ENCODE results near the gene CD33.

The CD33 gene

DNA sequence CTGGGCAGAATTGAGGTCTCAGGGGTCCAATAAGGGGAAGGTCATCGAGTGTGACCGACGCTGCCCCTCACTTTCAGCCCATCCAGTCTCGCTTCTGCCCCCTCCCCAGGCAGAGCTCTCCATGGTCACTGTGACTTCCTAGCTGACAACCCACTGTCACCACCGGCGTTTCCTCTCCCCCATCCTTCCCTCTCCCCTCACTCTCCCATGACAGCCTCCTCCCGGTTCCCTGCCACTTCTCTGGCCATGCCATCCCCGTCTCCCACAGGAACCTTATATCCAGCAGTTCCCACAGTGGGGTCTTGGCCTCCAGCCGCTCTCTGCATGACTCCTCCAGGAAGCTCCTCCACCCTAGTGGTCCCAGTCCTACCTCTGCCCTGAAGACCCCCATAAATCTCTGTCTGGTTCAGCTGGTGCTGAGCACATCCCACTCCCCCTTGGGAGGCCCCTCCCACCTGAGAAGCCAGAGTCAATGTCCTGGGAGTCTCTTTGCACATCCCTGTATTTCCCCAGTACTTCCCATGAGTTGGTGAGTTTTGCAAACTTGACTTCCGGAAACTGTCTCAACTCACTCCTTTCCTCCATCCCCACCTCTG, 24.7 kb upstream of the CD33 start:
- H3K27me3 ChIP-seq (ENCODE audit: insufficient read depth, low read length, poor library complexity), result no peaks in the 10 kb centered on the region
- H3K36me3 ChIP-seq (ENCODE audit: insufficient read depth, low read length), result no peaks in the 10 kb centered on the region
- H3K9ac ChIP-seq (ENCODE audit: low read depth, low read length), result no peak overlapping the region
- no peak for ATAC-seq (ENCODE audit: insufficient read depth, low read depth)
- H4K20me1 ChIP-seq (ENCODE audit: insufficient read depth, low read length), result no peaks in the 10 kb centered on the region
- no peak overlapping the region for H3K4me3 ChIP-seq (ENCODE audit: low read depth in 1 of 2, low read length in 2 of 2)
- H2AFZ ChIP-seq (ENCODE audit: low read depth, low read length), result no peak overlapping the region
- no peak overlapping the region for H3K4me2 ChIP-seq (ENCODE audit: insufficient read depth, low read length)
- no peak overlapping the region for H3K27ac ChIP-seq (ENCODE audit: low read length)
- no peaks in the 10 kb centered on the region for H3K9me3 ChIP-seq (ENCODE audit: insufficient read depth, low read length, severe bottlenecking)
- H3K4me1 ChIP-seq (ENCODE audit: insufficient read depth, low read length), result no peaks in the 10 kb centered on the region
- TF ChIP-seq, protein P1, sequence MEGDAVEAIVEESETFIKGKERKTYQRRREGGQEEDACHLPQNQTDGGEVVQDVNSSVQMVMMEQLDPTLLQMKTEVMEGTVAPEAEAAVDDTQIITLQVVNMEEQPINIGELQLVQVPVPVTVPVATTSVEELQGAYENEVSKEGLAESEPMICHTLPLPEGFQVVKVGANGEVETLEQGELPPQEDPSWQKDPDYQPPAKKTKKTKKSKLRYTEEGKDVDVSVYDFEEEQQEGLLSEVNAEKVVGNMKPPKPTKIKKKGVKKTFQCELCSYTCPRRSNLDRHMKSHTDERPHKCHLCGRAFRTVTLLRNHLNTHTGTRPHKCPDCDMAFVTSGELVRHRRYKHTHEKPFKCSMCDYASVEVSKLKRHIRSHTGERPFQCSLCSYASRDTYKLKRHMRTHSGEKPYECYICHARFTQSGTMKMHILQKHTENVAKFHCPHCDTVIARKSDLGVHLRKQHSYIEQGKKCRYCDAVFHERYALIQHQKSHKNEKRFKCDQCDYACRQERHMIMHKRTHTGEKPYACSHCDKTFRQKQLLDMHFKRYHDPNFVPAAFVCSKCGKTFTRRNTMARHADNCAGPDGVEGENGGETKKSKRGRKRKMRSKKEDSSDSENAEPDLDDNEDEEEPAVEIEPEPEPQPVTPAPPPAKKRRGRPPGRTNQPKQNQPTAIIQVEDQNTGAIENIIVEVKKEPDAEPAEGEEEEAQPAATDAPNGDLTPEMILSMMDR (IDR thresholded peaks at IDR 0.05; ENCODE audit: borderline replicate concordance, extremely low read depth, low read length, poor library complexity, severe bottlenecking), result no peak
- TF ChIP-seq EZH2 (IDR thresholded peaks at IDR 0.05; ENCODE audit: borderline replicate concordance, low read depth, low read length, severe bottlenecking), result no peak
- DNase-seq, result no peak
- H3K79me2 ChIP-seq (ENCODE audit: insufficient read depth, low read length), result no peaks in the 10 kb centered on the region

DNA sequence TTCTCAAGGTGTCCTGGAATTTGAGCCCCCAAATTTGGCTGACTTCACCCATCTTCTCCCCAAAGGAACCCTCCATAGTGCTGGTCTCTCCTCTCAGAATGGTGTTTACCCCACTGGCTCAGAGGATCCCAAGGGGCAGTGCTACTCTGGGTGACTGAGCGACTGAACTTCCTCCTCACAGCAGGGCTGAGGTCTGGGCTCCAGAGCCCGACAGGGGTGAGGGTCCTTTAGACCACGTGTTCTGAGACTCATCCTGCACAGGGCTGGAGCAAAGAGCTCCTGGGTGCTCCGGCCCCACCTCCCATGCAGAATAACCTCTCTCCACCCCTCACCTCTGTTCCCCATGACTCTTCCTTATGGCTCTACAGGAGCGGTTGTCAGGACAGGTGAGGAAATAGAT, 23.2 kb upstream of the CD33 start:
- ATAC-seq (ENCODE audit: insufficient read depth, low read depth) (no peak), DNase-seq (no peak)
- Histone ChIP-seq H3K36me3 (ENCODE audit: insufficient read depth, low read length) (no peaks in the 10 kb centered on the region), H3K9ac (ENCODE audit: low read depth, low read length) (no peak overlapping the region), H3K4me1 (ENCODE audit: insufficient read depth, low read length) (no peaks in the 10 kb centered on the region), H2AFZ (ENCODE audit: low read depth, low read length) (no peak overlapping the region), H3K27me3 (ENCODE audit: insufficient read depth, low read length, poor library complexity) (peaks cover 4% of the 10 kb centered on the region), H4K20me1 (ENCODE audit: insufficient read depth, low read length) (no peaks in the 10 kb centered on the region), H3K9me3 (ENCODE audit: insufficient read depth, low read length, severe bottlenecking) (no peaks in the 10 kb centered on the region), H3K27ac (ENCODE audit: low read length) (no peak overlapping the region), H3K4me3 (ENCODE audit: low read depth in 1 of 2, low read length in 2 of 2) (no peak overlapping the region), H3K79me2 (ENCODE audit: insufficient read depth, low read length) (no peaks in the 10 kb centered on the region), H3K4me2 (ENCODE audit: insufficient read depth, low read length) (no peak overlapping the region)
- TF ChIP-seq EZH2 (IDR thresholded peaks at IDR 0.05; ENCODE audit: borderline replicate concordance, low read depth, low read length, severe bottlenecking), result no peak
- TF ChIP-seq, protein P1 (IDR thresholded peaks at IDR 0.05; ENCODE audit: borderline replicate concordance, extremely low read depth, low read length, poor library complexity, severe bottlenecking), result no peak

DNA sequence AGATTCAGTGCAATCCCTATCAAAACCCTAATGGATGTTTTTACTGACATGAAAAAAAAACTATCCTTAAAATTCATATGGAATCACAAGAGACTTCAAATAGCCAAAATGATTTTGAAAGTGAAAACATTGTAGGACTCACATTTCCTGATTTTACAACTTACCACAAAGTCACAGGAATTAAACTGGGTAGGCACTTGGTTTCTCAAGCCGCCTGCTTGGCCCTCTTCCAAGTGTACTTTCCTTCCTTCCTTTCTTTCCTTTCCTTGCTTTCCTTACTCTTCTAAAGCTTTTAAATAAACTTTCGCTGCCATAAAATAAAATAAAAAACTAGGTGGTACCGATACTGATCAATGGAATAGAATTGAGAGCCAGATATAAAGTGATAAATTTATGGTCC, 21.0 kb upstream of the CD33 start:
- Histone ChIP-seq H3K9ac (ENCODE audit: low read depth, low read length) (no peak overlapping the region), H4K20me1 (ENCODE audit: insufficient read depth, low read length) (no peaks in the 10 kb centered on the region), H3K79me2 (ENCODE audit: insufficient read depth, low read length) (no peaks in the 10 kb centered on the region), H2AFZ (ENCODE audit: low read depth, low read length) (no peak overlapping the region), H3K4me1 (ENCODE audit: insufficient read depth, low read length) (no peaks in the 10 kb centered on the region), H3K9me3 (ENCODE audit: insufficient read depth, low read length, severe bottlenecking) (no peaks in the 10 kb centered on the region), H3K36me3 (ENCODE audit: insufficient read depth, low read length) (no peaks in the 10 kb centered on the region), H3K27ac (ENCODE audit: low read length) (no peak overlapping the region), H3K27me3 (ENCODE audit: insufficient read depth, low read length, poor library complexity) (peaks cover 5% of the 10 kb centered on the region), H3K4me2 (ENCODE audit: insufficient read depth, low read length) (no peak overlapping the region), H3K4me3 (ENCODE audit: low read depth in 1 of 2, low read length in 2 of 2) (no peak overlapping the region)
- TF ChIP-seq, protein P1 (IDR thresholded peaks at IDR 0.05; ENCODE audit: borderline replicate concordance, extremely low read depth, low read length, poor library complexity, severe bottlenecking), result no peak
- no peak for TF ChIP-seq EZH2 (IDR thresholded peaks at IDR 0.05; ENCODE audit: borderline replicate concordance, low read depth, low read length, severe bottlenecking)
- DNase-seq (no peak), ATAC-seq (ENCODE audit: insufficient read depth, low read depth) (no peak)
